ENCODE measurements around the gene SLC2A9. TPM values are rescaled to one million over a fixed set of nuclear protein-coding genes. Genes with fewer than 3 reads are reported as not detected.

SLC2A9 gene
- total and polyA plus RNA-seq, 2 of the 8 experiments (the other 6 are each of a cell fraction or from before 2014, with no cell fraction given), result 0.20 to 0.26 TPM

GRCh38 chr4:10057023-10057395, 35.7 kb upstream of the SLC2A9 start (continued):
- TF ChIP-seq CHD7 (IDR thresholded peaks at IDR 0.05; ENCODE audit: insufficient replicate concordance, low read length) (no peak), JUN (IDR thresholded peaks at IDR 0.05; ENCODE audit: low read depth, low read length) (no peak), FOSL1 (IDR thresholded peaks at IDR 0.05; ENCODE audit: insufficient read depth, low read depth, low read length) (no peak), ZNF274 (IDR thresholded peaks at IDR 0.05; ENCODE audit: borderline replicate concordance, extremely low read depth, low read length) (no peak), KDM4A (IDR thresholded peaks at IDR 0.05; ENCODE audit: low read depth, low read length, severe bottlenecking) (no peak), POU5F1 (IDR thresholded peaks at IDR 0.05; ENCODE audit: low read depth, low read length) (no peak)
